ENCODE results near the gene PRPF4.

Gene PRPF4

GRCh38 chr9:113254991-113255390 lies 20.5 kb upstream of the PRPF4 start:
- Histone ChIP-seq H3K27me3 (ENCODE audit: insufficient read depth, low read length, poor library complexity) (no peaks in the 10 kb centered on the region), H3K9ac (ENCODE audit: low read depth, low read length) (no peak overlapping the region), H3K36me3 (ENCODE audit: insufficient read depth, low read length) (peaks cover 20% of the 10 kb centered on the region; the same call in 1 of the 2 replicates), H3K79me2 (ENCODE audit: insufficient read depth, low read length) (no peaks in the 10 kb centered on the region), H4K20me1 (ENCODE audit: insufficient read depth, low read length) (no peaks in the 10 kb centered on the region), H2AFZ (ENCODE audit: low read depth, low read length) (no peak overlapping the region), H3K9me3 (ENCODE audit: insufficient read depth, low read length, severe bottlenecking) (no peaks in the 10 kb centered on the region), H3K27ac (ENCODE audit: low read length) (no peak overlapping the region), H3K4me1 (ENCODE audit: insufficient read depth, low read length) (no peaks in the 10 kb centered on the region), H3K4me2 (ENCODE audit: insufficient read depth, low read length) (no peak overlapping the region), H3K4me3 (ENCODE audit: low read depth in 1 of 2, low read length in 2 of 2) (no peak overlapping the region)
- TF ChIP-seq CTCF (IDR thresholded peaks at IDR 0.05; ENCODE audit: borderline replicate concordance, extremely low read depth, low read length, poor library complexity, severe bottlenecking) (no peak), EZH2 (IDR thresholded peaks at IDR 0.05; ENCODE audit: borderline replicate concordance, low read depth, low read length, severe bottlenecking) (no peak)
- ATAC-seq (ENCODE audit: insufficient read depth, low read depth) (no peak), DNase-seq (no peak)

- H3K27ac ChIP-seq (ENCODE audit: low read length), result no peak overlapping the region
- H3K4me1 ChIP-seq (ENCODE audit: insufficient read depth, low read length), result no peaks in the 10 kb centered on the region
- H3K79me2 ChIP-seq (ENCODE audit: insufficient read depth, low read length), result no peaks in the 10 kb centered on the region
- H2AFZ ChIP-seq (ENCODE audit: low read depth, low read length), result no peak overlapping the region
- no peak for DNase-seq
- H4K20me1 ChIP-seq (ENCODE audit: insufficient read depth, low read length), result no peaks in the 10 kb centered on the region
- no peak overlapping the region for H3K4me2 ChIP-seq (ENCODE audit: insufficient read depth, low read length)
- no peak overlapping the region for H3K4me3 ChIP-seq (ENCODE audit: low read depth in 1 of 2, low read length in 2 of 2)
- no peaks in the 10 kb centered on the region for H3K9me3 ChIP-seq (ENCODE audit: insufficient read depth, low read length, severe bottlenecking)
- TF ChIP-seq CTCF (IDR thresholded peaks at IDR 0.05; ENCODE audit: borderline replicate concordance, extremely low read depth, low read length, poor library complexity, severe bottlenecking), result no peak
- no peak for TF ChIP-seq EZH2 (IDR thresholded peaks at IDR 0.05; ENCODE audit: borderline replicate concordance, low read depth, low read length, severe bottlenecking)
- no peaks in the 10 kb centered on the region for H3K27me3 ChIP-seq (ENCODE audit: insufficient read depth, low read length, poor library complexity)
- no peak overlapping the region for H3K9ac ChIP-seq (ENCODE audit: low read depth, low read length)
- ATAC-seq (ENCODE audit: insufficient read depth, low read depth), result no peak
- H3K36me3 ChIP-seq (ENCODE audit: insufficient read depth, low read length), result peaks cover 24% of the 10 kb centered on the region; the same call in 1 of the 2 replicates
Measured at GRCh38 chr9:113255438-113255837, 20.0 kb upstream of the PRPF4 start.

- Histone ChIP-seq H3K4me2 (ENCODE audit: insufficient read depth, low read length) (no peak overlapping the region), H4K20me1 (ENCODE audit: insufficient read depth, low read length) (no peaks in the 10 kb centered on the region), H3K9ac (ENCODE audit: low read depth, low read length) (no peak overlapping the region), H3K27ac (ENCODE audit: low read length) (no peak overlapping the region), H2AFZ (ENCODE audit: low read depth, low read length) (no peak overlapping the region), H3K4me3 (ENCODE audit: low read depth in 1 of 2, low read length in 2 of 2) (no peak overlapping the region), H3K27me3 (ENCODE audit: insufficient read depth, low read length, poor library complexity) (no peaks in the 10 kb centered on the region), H3K9me3 (ENCODE audit: insufficient read depth, low read length, severe bottlenecking) (no peaks in the 10 kb centered on the region), H3K79me2 (ENCODE audit: insufficient read depth, low read length) (no peaks in the 10 kb centered on the region), H3K36me3 (ENCODE audit: insufficient read depth, low read length) (peaks cover 27% of the 10 kb centered on the region; the same call in 1 of the 2 replicates), H3K4me1 (ENCODE audit: insufficient read depth, low read length) (no peaks in the 10 kb centered on the region)
- no peak for TF ChIP-seq CTCF (IDR thresholded peaks at IDR 0.05; ENCODE audit: borderline replicate concordance, extremely low read depth, low read length, poor library complexity, severe bottlenecking)
- TF ChIP-seq EZH2 (IDR thresholded peaks at IDR 0.05; ENCODE audit: borderline replicate concordance, low read depth, low read length, severe bottlenecking), result no peak
- ATAC-seq (ENCODE audit: insufficient read depth, low read depth) (no peak), DNase-seq (no peak)
Measured at GRCh38 chr9:113257863-113258262, 17.6 kb upstream of the PRPF4 start.

- Histone ChIP-seq H3K27ac (ENCODE audit: low read length) (no peak overlapping the region), H2AFZ (ENCODE audit: low read depth, low read length) (no peak overlapping the region)
Measured at GRCh38 chr9:113258282-113258681, 17.2 kb upstream of the PRPF4 start.

More at GRCh38 chr9:113258282-113258681, 17.2 kb upstream of the PRPF4 start:
- TF ChIP-seq CTCF (IDR thresholded peaks at IDR 0.05; ENCODE audit: borderline replicate concordance, extremely low read depth, low read length, poor library complexity, severe bottlenecking) (no peak), EZH2 (IDR thresholded peaks at IDR 0.05; ENCODE audit: borderline replicate concordance, low read depth, low read length, severe bottlenecking) (no peak)
- H3K4me1 ChIP-seq (ENCODE audit: insufficient read depth, low read length), result no peaks in the 10 kb centered on the region
- no peaks in the 10 kb centered on the region for H3K27me3 ChIP-seq (ENCODE audit: insufficient read depth, low read length, poor library complexity)
- no peak for ATAC-seq (ENCODE audit: insufficient read depth, low read depth)
- no peaks in the 10 kb centered on the region for H4K20me1 ChIP-seq (ENCODE audit: insufficient read depth, low read length)
- no peak overlapping the region for H3K4me2 ChIP-seq (ENCODE audit: insufficient read depth, low read length)
- H3K79me2 ChIP-seq (ENCODE audit: insufficient read depth, low read length), result no peaks in the 10 kb centered on the region
- H3K4me3 ChIP-seq (ENCODE audit: low read depth in 1 of 2, low read length in 2 of 2), result no peak overlapping the region
- H3K9me3 ChIP-seq (ENCODE audit: insufficient read depth, low read length, severe bottlenecking), result no peaks in the 10 kb centered on the region
- no peak for DNase-seq
- H3K36me3 ChIP-seq (ENCODE audit: insufficient read depth, low read length), result peaks cover 27% of the 10 kb centered on the region; the same call in 1 of the 2 replicates
- H3K9ac ChIP-seq (ENCODE audit: low read depth, low read length), result no peak overlapping the region

Measured in DND-41 (cell line).